ENCODE measurements around the gene GABPA.
"Not testable (repeated sequence)": the region's sequence is repeated elsewhere in the genome, so short reads cannot be mapped to it uniquely, and the experiment has no call there.

GABPA gene

DNA sequence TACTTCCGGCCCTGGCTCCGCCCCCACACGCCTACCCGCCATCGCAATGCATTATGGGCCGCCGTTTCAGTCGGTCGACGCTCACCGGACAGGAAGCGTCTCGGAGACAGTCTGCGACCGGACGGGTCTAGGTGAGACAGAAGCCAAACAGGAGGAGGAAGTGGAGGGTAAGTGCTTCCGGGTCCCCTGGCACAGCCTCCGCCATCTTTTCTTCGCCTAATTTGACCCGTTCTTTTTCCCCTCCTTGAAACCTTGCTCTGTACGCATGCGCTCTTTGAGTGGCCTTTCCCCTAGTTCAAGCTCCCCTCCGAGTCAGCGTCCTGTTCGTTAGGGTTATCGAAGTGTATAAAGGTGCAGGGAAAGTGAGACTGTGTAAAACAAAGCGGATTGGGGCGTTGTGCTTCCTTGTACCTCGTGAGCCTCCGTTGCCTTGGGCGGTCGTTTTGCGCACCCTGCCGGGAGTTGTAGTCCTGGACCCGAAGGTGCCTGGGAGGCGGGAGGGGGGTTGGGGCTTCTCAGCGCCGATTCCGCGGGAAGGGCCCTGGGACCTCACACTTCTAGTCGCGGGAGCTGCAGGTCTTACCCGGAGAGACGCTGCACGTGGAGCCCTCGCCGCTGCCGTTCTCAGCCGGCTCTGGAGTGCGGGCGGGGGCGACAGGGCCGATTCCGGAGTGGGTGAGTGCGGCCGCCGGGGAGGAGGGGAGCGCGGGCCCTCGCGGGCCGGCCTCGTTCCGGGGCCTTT, at the start of gene GABPA, which contains the start of gene ATP5PF:
Gene GABPA, plus strand, starts transcription at position 69 of the 742 bp plus-strand sequence. CDS start 6,627 bp downstream, outside the sequence.
Gene ATP5PF, minus strand, starts transcription at position 1 of the 742 bp plus-strand sequence. CDS start 5,110 bp downstream, outside the sequence.
- DNase-seq = peak; percentile 98 to 99 (median 98)

DNA sequence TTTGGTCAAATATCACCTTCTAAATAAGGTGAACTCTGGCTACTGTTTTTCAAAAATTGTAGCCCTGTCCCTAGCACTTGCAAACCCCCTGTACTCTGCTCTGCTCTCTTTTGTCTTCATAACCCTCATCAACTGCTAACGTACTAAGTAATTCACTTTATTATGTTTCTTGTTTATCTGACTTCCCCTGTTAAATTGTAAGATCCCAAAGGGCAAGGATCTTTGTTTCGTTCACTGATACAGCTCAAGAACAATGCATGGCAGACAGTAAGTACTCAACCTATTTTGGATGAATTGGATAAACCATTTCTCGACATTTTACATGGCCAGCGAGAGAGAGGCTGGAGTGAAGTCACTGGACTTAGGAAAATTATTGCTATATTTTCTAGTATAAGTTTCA, 47.0 kb upstream of the GABPA start:
- DNase-seq = no peak

DNA sequence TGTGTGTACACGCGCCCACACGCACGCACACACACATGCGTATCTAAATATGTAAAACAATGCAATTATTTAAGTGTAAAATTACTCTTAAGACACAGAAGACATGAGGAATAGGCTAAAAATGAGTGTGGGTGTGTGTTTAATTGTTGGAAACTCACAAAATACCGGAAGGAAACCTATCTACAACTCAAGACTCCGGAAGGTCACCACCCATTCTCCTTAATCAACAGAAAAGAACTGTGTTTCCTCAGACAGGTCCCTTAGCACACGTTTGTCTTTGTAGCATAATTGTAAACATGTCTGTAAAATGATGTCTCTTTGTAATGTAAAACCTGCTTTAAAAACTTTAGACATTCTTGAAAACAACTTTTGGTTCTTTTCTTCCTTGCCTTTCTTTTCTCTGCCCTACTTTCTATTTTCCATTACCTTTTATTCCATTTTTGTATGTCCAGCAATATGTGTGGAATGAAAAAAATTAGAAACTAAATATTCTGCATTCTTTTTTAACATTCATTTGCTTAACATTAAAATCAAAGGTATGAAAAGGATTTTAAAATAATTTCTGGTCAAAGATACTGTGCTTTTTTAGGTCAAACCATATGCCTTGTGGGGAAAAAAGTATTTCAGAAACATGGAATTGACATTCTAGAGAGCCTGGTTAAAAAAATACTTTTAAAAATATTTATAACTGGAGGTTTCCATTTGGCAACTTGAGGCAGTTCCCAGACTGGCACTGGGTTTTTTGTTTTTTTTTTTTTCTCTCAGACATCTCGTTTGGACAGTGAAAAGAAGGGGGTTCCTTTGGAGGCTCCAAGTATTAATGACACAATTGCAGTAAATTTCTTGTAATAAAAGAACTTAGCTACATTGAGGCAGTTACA, 46.3 kb upstream of the GABPA start:
- no peak for DNase-seq

DNA sequence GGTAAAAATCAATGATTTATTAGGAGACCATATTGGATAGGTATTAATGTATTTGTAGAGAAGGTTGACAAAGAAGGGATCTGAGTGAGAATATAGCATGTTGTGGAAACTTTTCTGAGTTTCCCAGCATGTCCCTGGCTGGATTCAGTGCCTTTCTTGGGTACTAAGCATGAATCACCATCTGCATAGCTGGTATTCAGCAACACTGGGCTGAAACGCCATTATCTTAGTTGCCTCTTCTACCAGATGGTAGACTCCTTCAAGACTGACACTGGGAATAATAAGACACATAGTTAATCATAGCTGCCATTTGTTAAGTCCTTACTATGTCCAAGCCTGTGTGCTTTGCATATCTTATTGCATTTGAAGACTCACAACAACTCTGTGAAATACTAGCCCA, 45.5 kb upstream of the GABPA start:
- no peak for DNase-seq

DNA sequence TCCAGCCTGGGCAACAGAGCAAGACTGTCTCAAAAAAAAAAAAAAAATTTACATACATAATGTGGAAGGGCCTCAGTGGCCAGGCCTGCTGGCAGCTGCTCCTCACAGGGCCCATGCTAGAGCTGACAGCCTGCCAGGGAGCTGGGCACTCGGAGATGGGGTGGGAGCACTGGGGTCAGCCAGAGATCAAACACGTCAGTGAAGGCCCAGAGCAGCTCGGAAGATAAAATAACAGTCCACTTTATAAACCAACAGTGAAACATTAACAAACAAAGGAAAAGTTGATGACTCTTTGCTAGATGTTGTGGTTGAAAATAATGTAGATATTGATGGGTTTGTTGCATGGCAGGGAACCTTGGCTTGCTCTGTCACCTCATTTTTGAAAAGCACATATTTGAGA, 42.8 kb upstream of the GABPA start:
- DNase-seq = no peak

GRCh38 chr21:25695461-25695860, 39.3 kb upstream of the GABPA start:
- DNase-seq = not testable (repeated sequence)

- no peak for DNase-seq
Observed at GRCh38 chr21:25700741-25701140, 34.0 kb upstream of the GABPA start.

GRCh38 chr21:25701529-25701928, 33.2 kb upstream of the GABPA start:
- DNase-seq = no peak

DNA sequence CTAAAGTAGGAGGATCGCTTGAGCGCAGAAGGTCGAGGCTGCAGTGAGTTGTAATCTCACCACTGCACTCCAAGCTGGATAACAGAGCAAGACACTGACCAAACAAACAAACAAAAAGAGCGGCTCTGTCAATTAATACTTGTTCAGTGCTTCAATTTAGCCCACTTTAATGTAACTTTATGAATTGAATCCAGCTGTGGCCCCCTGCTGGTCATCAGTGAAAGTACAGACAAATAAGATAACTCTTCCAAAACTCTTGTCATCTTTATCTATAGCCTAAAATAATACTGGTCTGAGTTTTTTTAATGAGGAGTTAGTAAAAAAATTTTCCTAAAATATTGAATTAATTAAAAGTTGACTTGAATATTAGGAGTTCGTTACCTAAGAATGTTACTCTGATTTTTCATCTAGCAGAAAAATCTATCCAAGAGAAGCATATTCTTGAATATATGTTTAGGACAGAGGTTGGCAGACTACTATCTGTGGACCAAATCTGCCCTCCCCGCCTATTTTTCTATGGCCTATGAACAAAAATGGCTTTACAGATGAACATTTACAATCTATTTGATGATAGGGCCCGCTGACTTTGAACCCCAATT, 26.2 kb upstream of the GABPA start:
- DNase-seq = peak; percentile 71 to 75 (median 73)

DNA sequence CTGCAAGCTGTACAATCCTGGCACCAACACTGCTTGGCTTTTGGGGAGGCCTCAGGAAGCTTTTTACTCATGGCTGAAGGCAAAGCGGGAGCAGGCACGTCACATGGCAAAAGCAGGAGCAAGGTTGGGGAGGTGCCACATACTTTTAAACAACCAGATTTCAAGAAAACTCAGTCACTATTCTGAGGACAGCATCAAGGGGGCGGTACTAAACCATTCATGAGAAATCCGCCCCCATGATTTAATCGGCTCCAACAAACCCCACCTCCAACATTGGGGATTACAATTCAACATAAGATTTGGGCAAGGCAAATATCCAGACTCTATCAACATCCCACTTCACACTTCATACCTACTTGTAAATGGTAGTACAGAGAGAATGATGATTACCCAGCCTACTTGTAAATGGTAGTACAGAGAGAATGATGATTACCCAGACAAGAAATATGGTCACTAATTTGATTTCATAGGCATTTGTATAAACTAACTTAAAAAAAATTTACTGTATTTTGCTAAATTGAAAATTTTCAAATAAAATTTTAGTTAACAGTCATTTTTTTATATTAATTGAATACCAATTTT, 25.0 kb upstream of the GABPA start:
- no peak for DNase-seq

DNA sequence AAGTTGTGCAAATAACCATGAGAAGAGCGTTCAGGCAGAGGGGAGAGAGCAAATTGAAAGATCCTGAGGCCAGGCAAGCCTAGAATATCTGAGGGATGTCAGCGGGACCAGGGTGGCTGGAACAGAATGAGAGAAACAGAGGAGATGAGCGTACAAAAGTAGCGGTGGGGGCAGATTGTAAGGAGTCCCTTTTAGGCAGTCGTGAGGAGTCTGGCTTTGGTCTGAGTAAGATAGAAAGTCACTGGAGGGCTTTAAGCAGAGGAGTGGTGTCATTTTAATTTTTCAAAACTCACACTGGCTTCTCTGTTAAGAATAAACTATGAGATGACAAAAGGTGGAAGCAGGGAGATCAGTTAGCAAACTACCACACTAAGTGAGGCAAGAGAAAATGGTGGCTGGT, 24.2 kb upstream of the GABPA start:
- no peak for DNase-seq

DNA sequence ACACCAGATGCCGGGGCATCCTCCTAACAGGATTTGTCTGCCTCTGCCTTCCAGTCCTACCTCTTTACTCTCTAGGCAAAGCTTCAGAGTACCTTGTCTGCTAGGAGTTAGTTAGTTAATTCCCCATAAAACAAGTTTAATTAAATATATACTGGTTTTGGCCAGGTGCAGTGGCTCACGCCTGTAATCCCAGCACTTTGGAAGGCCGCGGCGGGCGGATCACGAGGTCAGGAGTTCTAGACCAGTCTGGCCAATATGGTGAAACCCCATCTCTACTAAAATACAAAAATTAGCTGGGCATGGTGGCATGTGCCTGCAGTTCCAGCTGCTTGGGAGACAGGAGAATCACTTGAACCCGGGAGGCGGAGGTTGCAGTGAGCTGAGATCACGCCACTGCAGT, 20.7 kb upstream of the GABPA start:
- not testable (repeated sequence) for DNase-seq

DNA sequence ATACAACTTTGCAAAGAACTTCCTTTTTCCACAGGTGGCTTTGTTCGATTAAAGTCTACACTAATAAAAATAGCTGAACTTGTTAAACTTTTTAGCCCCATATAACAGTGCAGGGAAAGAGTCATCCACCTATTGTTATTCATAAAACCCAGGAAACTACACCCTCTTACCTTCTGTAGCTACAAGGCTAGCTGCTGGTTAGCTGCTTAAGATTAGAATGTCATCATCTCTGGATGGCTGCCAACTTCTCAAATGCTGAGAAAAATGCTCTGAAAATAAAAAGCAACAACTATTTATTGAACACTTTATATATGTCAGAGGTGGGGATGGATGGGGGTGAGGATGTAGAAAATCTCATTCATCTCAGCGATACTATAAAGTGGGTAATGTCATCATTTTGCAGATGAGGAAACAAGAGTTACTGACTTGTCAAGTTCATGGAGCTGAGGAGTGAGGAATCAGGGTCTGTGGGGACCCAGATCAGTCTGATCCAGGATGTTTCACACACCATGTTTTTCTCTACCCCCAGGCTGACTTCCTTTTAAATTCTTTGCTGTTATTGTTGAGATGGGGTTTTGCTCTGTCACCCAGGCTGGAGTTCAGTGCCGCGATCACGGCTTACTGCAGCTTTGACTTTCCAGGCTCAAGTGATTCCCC, 17.2 kb upstream of the GABPA start:
- DNase-seq = no peak

DNA sequence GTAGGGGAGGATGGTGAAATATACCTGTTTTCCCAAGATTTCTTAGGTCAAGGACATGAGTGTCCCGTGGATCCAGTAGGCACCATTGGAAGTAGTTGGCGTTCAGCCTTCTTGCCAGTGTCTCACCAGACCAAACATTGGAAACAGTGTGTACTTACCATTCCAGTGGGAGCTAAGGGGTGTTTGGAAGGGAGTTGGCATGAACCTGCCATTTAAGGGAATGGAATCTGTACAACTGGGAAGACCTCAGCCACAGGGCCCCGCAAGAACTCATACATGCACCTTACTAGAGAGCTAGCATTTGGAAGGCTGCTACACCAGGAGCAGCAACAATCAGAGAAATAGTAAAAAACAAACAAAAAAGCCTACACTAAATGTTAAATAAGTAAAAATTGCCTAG, 12.8 kb upstream of the GABPA start:
- DNase-seq = no peak

GRCh38 chr21:25722631-25723030, 12.1 kb upstream of the GABPA start:
- peak; percentile 67 to 77 (median 68) for DNase-seq

- no peak for DNase-seq
Observed at GRCh38 chr21:25732091-25732760, 2.5 kb upstream of the GABPA start.

GRCh38 chr21:25733859-25734653, 716 bp upstream of the GABPA start:
- peak; percentile 32 to 34 (median 33) for DNase-seq

- DNase-seq = no peak
Observed at GRCh38 chr21:25734654-25734903, 193 bp upstream of the GABPA start.

DNA sequence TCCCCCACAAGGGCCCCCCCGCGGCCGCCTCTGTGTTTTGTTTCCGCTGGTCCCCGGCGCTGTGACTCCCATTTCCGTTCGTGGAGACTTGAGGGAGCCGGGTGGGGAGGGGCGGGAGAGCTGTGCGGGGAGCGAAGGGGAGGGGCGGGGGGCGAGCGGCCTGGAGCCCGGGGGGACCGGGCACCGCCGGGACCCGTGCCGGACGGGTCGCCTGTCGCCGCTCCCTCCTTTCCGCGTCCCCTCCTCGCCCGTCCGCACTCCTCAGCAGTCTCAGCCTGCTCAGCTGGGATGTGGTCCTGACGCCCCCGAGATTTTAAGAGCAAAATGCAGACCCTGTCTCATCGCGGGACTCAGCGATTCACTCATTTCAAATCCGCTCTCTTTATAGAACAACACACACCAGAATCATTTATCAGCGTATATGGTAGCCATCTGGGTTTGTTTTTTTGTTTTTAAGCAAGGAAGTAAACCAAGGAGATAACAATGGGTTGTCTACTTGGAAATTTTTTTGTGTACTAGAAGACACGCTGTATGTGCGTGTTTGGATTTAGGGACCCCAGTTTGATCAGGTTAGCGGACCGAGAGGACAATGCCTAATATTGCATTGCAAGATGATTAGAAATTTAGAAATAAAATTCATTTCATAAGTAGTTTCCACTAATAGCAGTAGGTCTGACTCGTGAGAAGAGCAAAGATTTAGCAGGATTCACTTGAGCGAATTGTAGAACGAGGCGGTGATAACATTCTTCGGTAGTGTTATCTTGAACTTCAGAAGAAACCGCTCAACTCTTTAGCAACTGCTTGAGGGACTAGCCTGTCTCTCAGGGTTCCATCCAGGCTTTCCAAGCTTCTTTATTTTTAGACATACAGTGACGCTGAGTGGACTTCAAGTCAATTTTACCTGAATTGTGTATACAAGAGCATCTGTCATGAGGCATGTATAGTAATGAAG, 1.1 kb downstream of the GABPA start:
- DNase-seq = peak; percentile 71 to 88 (median 77)

DNA sequence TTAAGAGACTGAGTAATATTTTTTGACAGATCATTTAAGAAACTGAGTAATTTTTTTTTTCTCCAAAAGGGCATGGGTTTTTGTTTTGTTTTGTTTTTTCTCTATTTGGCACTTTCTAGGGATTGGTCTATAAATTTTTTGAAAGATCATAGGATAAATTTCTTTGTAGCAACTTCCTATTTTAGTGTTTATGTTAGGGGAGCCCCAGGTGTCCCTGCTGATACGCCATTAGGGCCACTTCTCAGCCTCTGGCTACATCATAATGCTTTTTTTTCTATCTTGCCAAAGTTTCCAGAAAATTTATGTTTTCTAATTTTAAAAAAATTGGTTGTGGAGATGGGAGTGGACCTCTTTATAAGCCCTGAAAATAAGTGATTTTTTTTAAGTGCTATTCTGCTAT, 2.6 kb downstream of the GABPA start:
- DNase-seq = no peak
